ENCODE data around the gene SCUBE2.
"Not testable (repeated sequence)": the region's sequence is repeated elsewhere in the genome, so short reads cannot be mapped to it uniquely, and the experiment has no call there.

Gene SCUBE2

DNA sequence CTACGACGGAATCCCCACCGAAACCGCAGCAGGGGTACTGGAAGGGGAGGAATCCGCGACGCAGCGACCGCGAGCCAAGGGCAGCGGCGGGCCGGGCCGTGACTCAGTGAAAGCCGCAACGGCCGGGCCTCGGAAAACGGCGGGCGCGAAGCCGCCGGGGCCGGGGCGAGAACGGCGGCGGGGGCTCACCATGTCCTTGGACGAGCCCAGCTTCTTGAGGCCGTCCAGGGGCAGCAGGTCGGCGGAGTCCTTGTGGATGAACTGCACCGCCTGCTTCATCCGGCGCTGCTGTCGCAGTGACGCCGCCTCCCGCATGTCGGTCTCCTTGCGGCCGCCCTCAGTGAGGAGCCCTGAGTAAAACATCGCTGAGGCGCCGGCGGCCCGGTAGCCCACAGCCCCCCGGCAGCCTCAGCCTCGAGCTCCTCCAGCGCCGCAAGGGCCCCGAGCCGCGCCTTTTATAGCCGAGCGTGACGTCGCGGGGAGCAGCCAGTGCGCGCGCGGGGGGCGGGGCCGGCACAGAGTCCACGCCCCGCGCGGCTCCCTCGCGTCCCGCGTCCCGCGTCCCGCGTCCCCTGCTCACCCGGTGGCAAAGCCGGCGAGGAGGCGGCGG is 87.7 kb downstream of the SCUBE2 start, which contains the start of gene NRIP3:
Gene NRIP3, minus strand, starts transcription at position 429 of the 610 bp plus-strand sequence. Its CDS starts 66 bp downstream, at position 363.
- peak; percentile 80 for DNase-seq

DNA sequence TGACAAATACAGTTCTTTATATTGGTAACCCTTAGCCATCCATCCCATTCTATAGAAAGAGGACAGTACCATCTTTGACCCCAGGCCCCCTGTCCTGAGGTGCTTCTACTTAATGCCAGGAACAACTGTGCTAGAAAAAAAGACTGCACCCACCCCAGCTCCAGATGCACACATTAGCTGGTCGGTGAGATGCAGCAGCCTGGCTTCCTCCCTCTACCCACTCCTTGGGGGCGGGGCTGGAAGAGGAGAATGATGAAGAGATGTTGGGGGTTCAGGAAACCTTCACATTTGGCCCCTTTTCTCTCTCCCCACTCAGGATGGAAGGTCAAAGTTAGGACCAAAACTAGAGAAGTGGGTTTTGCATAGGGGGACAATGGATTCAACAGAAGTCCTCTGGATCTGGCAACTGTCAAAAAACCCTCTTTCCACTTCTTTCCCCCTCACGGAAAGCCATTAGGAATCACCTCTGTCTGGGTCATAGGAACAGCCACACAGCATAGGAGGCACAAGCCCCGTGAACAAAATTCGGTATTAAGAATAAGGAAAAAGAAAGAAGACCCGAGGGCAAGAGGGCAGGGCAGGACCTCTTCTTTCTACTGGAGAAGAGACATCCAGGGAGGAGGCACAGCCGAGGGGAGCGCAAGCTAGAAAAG is 88.4 kb downstream of the SCUBE2 start:
- no peak for DNase-seq

DNA sequence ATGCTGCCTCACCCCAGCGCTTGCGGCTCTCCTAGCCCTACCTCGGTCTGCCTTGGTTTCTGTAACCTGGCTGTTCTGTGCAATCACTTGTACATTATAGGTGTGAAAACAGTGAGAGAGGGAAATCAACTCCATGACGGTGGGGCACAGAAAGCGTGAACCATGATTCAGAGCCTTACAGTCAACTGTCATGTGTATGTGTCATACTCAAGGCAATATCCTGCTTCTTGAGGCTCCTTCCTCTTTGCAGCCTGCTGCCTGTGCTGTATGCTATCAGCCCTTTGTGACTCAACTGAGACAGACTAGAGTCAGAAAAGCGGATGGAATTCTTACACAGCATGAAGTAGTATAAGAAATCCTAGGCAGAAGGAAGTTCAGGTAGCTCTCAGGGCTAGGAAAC is 89.7 kb downstream of the SCUBE2 start:
- no peak for DNase-seq

- no peak for DNase-seq
These were observed 93.4 kb downstream of the SCUBE2 start for GRCh38 chr11:8998017-8998416.

- DNase-seq: no peak
These were observed 93.9 kb downstream of the SCUBE2 start for GRCh38 chr11:8997451-8997850.

DNA sequence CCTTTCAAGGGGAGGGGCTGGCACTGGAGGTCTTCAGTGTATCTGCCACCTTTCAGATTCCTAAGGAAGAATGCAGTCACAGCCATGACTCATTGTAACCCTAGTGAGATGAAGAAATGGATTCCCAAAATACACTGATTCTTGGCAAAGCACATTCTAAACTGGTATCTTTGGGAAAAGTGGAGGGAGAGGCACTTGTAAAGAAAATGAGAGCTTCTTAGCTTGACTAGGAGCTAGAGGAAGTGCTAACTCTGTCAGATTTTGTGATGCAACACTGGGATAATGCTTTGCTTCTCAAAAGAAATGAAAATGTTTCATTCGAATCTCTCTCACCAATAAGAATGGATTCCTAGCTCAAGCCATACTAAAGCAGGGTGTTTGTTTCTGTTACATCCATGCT is 101.9 kb downstream of the SCUBE2 start:
- no peak for DNase-seq

DNA sequence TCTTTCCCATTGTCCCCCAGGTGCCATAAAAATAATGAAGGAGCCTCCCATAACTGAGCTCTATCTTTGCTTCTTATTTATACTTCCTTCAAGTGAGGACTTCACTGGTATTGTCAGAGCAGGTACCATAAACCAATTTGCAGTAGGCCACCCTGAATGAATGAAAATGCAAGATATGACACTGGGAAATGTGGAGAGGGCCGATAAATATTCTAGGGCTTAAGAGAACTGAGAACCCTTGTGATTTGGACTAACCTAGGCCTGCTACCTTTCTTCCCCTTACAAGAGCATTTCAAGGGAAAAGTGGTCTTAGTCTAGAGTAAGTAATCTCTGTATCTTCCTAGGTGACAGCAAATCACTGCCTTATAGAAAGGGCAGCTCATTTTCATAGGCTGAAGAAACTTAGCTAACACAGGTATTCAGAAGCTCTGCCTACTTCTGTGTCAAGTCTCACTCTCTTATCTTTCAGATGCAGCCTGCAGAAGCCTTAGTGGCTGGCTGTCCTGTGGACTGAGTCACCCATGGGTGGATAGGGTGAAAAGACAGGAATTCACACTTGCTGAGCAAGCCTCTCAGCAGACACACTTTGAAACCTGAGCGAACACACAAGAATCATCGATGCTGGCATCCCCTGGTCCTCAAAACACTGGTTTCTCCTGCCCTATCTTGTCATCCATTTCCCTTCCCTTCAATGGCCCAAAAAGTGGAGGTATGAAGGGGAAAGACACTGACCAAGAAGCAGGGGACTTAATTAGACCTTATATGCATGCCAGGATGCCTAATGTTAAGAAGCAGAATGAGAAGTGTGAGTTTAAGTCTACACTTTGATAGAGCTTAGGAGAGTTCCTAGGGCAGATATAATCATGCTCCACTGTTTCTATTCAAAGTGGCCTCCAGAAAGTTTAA is 102.8 kb downstream of the SCUBE2 start:
- DNase-seq: no peak

DNA sequence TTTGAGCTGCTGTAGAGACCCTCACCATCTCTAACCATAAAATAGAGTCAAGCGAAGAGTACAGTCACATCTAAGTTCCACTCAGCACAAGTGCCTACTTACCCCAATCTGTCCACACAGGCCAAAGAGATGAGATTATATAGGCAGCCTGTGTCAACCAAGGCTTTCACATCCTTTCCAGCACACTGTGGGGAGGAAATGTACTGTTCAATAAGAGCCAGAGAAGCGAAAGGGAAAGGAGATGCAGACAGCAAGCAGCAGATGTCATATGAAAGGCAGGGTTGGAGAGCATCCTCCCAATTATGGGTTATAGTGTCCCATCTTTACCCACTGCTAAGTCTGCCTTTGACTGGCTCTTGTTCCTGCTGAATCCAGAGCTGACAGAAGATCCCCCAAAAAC is 104.0 kb downstream of the SCUBE2 start:
- DNase-seq: no peak

DNA sequence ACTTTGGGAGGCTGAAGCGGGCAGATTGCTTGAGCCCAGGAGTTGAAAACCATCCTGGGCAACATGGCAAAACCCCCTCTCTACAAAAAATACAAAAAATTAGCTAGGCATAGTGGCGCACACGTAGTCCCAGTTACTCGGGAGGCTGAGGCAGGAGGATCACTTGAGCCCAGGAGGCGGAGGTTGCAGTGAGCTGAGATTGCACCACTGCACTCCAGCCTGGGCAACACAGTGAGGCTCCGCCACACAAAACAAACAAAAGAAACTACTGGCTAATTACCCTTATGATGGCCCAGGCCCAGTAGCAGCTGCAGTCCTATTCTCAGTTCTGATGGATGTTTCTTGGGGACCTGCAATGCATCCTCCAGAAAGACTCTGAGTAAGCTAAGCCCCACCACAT is 104.6 kb downstream of the SCUBE2 start:
- not testable (repeated sequence) for DNase-seq

DNA sequence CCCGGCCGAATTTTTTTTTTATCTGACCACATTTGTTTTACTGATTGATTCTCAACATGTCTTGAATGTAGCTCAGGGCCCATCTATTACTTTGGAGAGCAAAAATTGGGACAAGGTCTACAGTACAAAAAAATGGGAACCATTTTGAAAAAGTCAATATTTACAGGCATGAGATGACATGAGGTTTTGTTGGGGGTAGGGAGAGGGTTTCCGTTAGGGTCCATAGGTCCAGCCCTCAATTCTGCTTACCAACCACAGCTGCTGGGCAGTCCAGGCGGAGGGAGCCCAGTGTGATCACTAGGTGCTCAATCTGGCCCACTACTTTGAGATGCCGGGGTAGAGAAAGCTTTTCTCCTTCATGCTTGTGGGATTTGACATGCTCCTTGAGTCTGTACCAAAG is 105.9 kb downstream of the SCUBE2 start:
- no peak for DNase-seq

DNA sequence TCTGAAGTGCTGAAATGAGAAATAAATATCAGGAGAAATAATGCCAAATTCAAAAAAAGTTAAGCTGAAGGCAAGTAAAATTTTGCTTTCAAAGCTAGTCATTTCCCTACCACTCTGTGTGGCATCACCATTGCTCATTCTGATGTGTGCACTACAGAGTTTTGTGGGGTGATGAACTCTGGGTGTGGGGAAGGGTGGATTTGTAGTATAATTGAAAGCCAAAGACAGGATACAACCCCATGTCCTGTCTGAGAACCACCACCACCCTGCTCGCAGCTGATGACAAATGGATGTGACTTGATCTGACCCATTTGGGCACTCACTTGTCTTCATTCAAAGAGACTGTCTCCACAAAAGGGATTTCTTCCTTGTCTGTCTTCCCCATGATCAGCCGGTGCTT is 107.8 kb downstream of the SCUBE2 start:
- no peak for DNase-seq

GRCh38 chr11:8980485-8980884 is 110.9 kb downstream of the SCUBE2 start:
- DNase-seq: no peak

- DNase-seq: not testable (repeated sequence)
These were observed 112.0 kb downstream of the SCUBE2 start for GRCh38 chr11:8979365-8979764.

GRCh38 chr11:8973121-8973520 is 118.3 kb downstream of the SCUBE2 start:
- DNase-seq: no peak

GRCh38 chr11:8971924-8972316 is 119.5 kb downstream of the SCUBE2 start:
- DNase-seq: no peak

DNA sequence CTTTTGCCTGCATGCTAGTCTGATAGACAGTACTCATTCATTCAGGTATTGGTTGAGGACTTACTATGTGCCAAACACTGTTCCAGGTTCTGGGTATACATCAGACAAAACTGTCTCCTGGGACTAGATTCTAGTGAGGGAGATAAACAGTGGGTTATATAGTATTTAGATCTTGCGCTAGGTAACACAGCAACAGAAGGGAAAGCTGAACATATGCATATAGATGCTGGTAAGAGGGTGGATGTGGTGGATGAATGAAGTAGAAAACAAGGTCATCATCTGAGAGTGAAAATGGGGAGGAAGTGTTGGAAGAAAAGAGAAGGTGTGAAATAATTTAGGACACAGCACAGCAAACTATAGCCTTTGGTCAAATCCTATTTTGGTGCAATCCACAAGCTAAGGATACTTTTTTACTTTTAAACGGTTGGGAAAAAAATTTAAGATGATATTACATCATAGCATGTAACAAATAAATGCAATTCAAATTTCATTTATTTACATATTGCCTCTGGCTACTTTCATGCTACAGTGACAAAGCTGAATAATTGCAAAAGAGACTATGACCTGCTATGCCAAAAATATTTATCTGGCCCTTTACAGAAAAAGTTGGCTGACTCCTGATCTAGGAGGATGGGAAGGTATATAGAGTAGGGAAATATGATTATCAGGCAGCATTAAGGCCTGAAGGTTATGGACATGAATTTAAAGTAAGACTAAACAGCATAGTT is 120.0 kb downstream of the SCUBE2 start:
- no peak for DNase-seq

All from effector CD8-positive, alpha-beta T cell (primary cell).